Ovary (tissue), 3 donors: Measurements from ENCODE around the gene PRR15L.

Experiments used
- CTCF ChIP-seq, 3 donors: fragments of 450-650 bp in 2 of 3; fragments of 200-600 bp in 1 of 3; IDR thresholded peaks; one replicate each; pipeline versions ENCODE4 v1.5.1 to v1.8.0; 2016 to 2022; ENCODE audit warnings: antibody characterized with exemption in 3 of 3, mild to moderate bottlenecking in 1 of 3
- POLR2A ChIP-seq: fragments of 450-650 bp; IDR thresholded peaks from one replicate; pipeline ENCODE4 v1.6.1; 2017; ENCODE audit warnings: antibody characterized with exemption, mild to moderate bottlenecking, moderate library complexity
- donor health status: DM: no; HTN: no; CAD: no.

- no peak for TF ChIP-seq CTCF (IDR thresholded peaks at IDR 0.05)
- no peak for TF ChIP-seq POLR2A
Measured at GRCh38 chr17:47918991-47919390, 38.7 kb downstream of the PRR15L start.
